Jurkat, Clone E6-1 (cell line): Measurements from ENCODE around the gene ERGIC1. TPM values are rescaled to one million over a fixed set of nuclear protein-coding genes. Genes with fewer than 3 reads are reported as not detected.
A peak's percentile ranks its signal among the peaks of the same experiment; 100 is the strongest.
"Not testable (repeated sequence)": the region's sequence is repeated elsewhere in the genome, so short reads cannot be mapped to it uniquely, and the experiment has no call there.

Source experiments
- DNase-seq: peaks from one replicate; pipeline ENCODE4 v3.0.0-alpha.2; 2011; ENCODE audit warnings: low read depth, low spot score
- H3K4me3 ChIP-seq: 2 replicates; pipeline ENCODE4 v1.5.1; 2011; ENCODE audit warnings: mild to moderate bottlenecking, low read length, control low read depth, moderate library complexity
- polyA plus RNA-seq: library from polyadenylated mRNA; unstranded; fragments of >200 nt; gene quantifications from one replicate; pipeline ENCODE4 v1.2.1, GENCODE V29; 2012; ENCODE audit warnings: missing spikeins; ENCODE audit not compliant: insufficient read length, insufficient read depth

The ERGIC1 gene, protein sequence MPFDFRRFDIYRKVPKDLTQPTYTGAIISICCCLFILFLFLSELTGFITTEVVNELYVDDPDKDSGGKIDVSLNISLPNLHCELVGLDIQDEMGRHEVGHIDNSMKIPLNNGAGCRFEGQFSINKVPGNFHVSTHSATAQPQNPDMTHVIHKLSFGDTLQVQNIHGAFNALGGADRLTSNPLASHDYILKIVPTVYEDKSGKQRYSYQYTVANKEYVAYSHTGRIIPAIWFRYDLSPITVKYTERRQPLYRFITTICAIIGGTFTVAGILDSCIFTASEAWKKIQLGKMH
- 55.2 TPM for polyA plus RNA-seq

DNA sequence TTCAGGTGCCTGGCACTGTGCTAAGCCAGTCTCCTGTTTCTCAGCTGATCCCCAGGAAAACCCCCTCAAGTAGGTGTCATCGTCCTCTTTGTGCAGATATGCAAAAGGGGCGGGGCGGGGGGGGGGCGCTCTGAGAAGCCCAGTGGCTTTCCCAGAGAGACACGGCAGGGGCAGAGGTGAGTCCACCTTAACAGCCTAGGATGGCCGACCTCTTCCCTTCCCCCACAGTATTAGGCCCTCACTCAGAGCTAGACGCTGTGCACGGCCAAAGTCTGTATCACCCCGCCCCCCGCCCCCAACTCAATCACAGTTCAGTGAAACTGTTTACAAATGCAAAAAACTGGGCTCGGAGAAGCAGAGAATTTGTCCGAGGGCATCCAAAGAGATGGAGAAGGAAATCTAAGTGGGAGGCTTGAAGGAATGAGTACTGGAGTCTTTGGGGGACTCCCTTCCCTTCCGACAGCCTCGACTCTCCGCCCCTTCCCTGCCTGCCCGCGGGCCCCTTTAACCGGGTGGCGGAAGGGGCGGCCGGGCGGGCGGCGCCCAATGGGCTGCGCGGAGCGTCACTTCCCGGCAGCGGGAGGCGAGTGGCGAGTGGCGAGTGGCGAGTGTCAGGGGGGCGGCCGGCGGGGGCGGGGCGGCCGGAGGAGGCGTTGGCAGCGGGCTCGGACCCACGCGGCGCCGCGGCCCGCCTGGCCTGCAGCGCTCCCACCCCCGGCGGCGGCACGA is at the start of gene ERGIC1:
Gene ERGIC1 (plus strand): TSS at position 566 of the 729 bp plus-strand sequence. CDS start 163 bp downstream, at position 729.
- DNase-seq = no peak
- peak within 1 kb of the TSS; percentile 91 for H3K4me3 ChIP-seq

DNA sequence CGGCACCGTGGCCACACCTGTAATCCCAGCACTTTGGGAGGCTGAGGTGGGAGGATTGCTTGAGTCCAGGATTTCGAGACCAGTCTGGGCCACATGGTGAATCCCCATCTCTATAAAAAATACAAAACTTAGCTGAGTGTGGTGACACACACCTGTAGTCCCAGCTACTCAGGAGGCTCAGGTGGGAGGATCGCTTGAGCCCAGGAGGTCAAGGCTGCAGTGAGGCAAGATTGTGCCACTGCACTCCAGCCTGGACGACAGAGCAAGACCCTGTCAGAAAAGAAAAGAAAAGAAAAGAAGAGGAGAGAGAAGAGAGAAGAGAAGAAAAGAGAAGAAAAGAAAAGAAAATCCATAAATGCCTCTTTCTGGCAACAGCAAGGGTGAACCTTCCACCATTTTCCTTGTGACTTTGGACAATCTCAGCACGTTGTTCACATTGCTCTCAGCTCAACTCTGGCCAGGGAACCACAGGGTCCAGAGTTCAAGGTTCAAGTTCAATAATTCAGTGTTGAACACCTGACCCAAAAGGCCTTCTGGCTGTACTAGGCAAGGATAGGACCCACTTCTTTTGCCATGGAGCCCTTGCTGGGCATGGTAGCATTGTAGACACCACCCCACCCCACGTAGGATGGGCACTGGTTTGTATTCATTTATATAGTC is 48.5 kb upstream of the ERGIC1 start:
- no peak overlapping the region for H3K4me3 ChIP-seq
- DNase-seq = no peak

DNA sequence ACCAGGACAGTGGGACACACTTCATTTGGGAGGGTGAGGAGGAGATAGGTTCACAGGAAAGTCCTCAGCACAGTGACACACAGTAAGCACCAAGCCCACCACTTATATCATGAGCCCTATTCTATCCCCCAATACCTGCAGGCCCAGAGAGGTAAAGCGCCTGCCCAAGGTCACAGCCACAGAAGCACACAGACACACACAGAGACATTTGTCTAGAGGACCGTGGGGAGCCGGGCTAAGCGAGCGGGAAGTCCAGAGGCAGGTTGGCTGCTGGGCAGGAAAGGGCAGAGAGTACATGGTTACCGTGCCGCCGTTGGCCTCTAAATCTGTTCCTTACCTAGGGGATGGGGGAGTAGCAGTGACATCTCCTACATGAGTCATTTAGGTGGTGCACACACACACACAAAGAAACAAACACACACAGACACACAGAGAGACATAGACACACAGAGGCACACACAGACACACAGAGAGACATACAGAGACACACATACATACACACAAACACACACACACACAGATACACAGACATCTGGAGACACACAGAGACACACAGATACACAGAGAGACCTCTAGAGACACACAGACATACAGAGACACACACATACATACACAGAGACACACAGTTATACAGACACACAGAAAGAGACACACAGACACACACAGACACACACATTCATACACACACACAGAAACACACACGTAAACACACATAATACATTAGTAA is 47.2 kb upstream of the ERGIC1 start:
- no peak for DNase-seq
- H3K4me3 ChIP-seq = no peak overlapping the region

DNA sequence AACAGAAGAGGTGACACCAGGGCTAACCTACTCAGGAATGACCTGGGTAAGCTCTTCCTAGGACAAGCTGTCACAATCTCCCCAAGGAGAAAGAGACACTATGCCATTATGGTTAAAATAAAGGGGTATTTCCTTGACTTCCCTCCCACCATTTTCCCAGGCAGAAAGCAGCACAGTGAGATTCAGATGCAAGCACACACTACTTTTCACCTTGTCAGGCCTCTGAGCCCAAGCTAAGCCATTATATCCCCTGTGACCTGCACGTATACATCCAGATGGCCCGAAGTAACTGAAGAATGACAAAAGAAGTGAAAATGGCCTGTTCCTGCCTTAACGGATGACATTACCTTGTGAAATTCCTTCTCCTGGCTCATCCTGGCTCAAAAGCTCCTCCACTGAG is 46.5 kb upstream of the ERGIC1 start:
- DNase-seq = not testable (repeated sequence)

DNA sequence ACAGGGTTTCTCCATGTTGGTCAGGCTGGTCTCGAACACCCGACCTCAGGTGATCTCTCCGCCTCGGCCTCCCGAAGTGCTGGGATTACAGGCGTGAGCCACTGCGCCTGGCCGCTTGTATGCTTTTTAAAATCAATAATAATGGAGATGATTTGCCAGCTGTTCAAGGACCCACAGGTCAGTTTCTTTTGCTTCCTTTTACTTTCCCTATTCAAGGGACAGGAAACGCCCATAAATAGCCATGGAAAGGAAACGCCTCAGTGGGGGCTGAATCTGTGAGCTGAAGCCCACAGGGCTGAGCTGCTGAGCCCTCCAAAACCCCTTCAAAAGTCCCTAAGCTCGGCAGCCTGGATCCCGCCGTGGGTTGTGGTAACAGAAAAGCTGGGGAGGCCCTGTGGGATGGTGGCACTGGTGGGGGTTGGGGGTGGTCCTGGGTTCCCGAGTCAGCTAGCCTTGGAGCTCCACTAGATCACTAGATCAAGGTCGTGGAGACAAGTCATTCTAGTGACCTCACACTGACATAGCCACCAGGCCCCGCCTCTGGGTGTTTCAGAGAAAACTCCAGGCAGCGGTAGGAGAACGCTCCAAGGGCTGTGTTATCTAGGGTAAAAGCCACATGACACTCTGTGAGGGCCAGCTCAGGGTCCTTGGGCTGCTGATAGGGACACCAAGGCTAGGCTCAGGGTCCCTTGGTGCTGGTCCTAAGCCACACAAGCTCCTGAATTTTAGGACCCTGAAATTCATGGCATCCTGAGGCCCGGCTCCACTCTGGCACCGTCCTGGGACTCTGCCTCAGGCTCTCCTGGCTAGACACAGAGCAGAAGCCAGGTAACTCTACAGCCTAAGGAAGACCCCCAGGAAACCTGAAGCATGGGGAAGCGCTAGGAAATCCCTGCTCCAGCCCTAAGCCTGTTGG is 45.0 kb upstream of the ERGIC1 start:
- DNase-seq = no peak
- H3K4me3 ChIP-seq = no peak overlapping the region

More for the DNA sequence above, 46.5 kb upstream of the ERGIC1 start:
- H3K4me3 ChIP-seq = not testable (repeated sequence)

DNA sequence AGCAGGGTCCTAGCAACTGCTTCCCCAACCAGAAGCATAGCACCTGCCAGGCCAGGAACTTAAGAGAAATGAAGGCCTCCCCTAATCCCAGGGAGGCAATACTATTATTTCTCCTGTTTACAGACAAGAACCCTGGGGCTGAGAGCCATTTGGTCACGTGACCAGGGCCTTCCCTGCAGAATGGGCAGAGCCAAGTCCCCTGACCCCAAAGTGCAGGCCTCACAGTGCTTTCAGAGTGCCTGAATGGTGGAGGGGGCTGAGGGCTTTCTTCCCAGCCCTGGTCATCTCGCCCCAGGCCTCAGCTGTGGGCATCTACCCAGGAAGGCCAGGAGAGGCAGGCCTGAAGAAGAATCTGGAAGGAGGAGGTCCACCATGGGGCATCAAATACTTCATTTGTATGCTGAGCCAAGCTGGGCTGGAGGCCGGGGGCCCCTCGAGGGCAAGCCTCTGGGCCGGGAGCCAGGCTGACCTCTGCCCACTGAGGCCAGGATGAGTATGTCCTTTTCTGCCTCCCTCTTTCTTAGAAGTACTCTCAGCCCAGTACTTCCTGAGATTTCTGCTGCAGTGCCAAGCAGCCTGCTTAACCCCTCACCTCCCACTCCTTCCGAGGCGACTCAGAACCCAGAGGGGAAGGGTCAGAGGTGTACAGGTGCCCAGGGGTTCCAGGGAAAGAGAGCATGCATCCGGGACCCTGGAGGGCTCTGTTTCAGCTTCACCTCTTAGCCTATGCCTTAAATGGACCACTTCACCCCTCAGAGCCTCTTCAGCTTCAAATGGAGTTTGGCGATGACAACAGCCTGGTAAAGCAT is 44.2 kb upstream of the ERGIC1 start:
- no peak for DNase-seq
- no peak overlapping the region for H3K4me3 ChIP-seq

DNA sequence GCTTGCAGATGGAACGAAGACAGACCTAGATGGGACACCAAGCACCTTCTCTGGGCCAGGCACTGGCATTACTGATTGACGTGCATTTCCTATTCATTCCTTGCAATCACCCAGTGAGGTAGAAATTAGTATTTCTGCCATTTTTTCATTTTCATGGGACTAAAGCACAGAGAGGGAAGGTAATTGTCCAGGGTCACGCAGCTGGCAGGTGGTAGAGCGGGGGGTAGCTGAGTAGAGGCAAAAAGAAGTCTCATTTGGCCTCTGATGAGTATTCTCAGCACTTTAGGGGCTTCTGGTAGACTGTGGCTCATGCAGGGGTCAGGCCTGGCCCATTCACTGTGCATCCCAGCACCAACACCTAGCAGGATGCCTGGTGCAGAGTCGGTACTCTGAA is 43.6 kb upstream of the ERGIC1 start:
- no peak overlapping the region for H3K4me3 ChIP-seq
- DNase-seq = no peak

DNA sequence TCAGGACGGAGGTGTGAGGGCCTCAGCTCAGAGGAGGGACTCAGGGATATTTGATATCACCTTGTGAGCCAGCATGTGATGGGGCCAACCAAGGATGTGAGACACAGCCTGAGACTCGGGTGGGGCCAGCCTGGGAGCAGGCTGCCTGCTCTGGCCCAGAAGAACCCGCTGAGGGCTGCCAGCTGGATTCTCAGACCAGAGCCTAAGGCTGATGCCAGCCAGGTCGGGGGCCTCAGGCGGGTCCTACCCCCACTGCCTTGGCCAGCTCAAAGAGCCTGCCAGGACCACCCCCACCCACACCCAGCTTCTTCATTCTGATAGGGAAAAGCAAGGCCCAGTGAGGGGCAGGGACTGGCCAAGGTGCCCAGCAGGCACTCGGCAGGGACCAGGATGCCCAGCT is 42.8 kb upstream of the ERGIC1 start:
- DNase-seq = no peak
- H3K4me3 ChIP-seq = no peak overlapping the region

DNA sequence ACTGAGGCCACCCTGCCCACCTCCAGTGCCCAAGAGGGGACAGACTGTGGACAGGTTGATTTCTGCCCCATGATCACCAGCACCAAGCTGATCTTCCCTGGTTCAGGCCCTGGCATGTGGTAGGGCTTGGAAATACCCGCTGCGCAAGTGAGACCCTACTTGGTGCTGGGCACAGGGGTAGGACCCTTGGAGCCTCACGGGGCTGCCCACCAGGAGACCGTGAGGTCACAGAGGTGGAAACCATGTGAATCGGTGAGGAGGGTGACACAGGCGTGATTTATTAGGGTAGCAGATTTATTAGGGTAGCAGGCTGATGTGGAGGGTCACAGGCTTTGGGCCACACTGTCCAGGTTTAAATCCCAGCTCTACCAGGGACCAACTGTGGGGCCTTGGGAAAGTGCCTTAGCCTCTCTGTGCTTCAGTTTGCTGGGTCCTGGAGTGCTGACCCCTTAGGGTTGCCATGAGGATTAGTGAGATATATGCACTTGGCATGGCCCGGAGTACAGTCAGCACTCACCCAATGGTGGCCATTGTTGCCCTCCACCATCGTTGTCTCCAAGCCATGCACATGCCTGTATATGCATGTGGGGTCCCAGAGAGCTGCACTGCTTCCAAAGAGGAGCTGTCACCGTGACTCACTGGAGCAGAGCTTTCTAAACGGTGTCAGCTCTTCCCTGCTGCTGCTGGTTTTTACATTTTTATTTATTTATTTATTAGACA is 42.2 kb upstream of the ERGIC1 start:
- DNase-seq = no peak
- H3K4me3 ChIP-seq = no peak overlapping the region

DNA sequence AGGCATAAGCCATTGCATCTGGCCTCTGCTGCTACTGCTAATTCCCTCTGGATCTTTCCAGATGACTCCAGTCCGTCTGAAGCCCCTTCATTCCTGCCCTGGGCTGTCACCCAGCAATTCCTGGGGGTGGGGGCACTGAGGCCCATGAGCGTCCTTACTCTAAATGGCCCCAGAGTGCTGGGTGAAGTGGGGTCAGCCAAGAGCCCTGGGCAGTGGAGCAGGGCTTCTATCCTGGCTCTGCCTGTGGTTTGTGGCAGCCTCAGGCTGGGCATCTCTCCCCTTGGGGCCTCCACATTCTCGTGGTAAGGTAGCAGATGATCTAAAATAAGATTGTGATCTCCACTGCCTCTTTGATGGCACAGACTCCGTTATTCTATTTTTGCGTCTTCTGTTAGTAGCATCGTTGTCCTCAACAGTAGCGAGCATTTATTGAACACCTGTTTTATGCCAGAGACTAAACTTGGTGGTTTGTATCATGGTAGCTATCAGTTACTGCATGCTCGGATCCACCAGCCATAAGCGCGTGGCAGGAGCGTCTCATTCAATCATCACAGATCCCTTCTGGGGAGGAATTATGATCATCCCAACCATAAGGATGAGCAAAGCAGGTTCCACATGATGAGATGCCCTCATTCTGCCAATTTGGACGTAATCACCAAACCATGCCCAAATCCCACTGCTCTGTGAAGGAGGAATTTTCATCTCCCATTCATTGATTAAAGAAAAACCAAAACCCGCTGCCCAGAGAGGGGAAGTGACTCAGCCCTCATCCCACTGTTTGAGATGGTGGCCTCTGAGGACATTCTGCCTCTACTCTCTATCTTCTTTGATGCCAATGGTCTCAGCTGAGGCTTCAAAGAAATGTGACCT is 41.1 kb upstream of the ERGIC1 start:
- peak; percentile 95 for DNase-seq
- no peak overlapping the region; the same call in 1 of the 2 replicates for H3K4me3 ChIP-seq

DNA sequence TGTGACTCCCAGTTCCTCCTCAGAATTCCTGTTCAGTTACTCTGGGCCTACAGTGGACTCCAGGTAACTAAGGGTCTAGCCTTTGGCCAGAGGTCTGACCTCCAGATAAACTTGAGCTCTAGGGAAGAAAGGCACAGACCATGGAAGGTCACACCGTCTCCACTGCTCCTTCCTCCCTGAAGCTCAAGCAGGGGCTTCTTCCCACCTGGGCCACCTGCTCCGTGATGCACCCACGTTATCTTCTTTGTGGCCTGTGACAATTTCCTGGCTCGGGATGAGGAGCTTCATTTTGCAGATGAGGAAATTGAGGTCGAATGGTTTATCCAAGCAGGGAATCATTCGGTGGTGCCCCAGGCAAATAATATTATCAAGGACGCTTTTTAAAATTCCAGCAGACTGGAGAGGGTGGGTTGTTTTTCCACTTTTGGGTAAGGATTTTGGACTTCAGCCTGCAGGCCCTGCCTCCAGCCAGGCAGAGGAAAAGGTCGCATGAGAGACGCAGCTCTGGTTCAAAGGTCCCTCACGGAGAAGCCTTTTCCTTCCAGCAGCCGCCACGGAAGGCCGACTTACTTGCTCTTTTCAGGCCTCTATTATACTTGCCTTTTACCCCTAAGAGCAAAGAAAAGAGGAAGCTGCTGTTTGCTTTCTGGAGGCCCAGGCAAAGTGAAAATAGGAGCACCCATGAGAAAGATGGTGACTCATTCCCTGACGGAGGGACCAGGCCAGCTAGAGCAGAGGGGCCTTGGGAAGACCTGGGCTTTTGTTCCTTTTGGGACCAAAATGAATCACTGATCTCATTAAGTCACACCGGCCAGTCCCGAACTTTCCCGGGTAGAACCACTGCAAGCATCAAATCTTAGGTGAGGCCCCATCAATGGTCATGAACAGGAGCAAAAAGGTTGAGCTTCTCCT is 40.2 kb upstream of the ERGIC1 start:
- DNase-seq = no peak
- no peak overlapping the region for H3K4me3 ChIP-seq

DNA sequence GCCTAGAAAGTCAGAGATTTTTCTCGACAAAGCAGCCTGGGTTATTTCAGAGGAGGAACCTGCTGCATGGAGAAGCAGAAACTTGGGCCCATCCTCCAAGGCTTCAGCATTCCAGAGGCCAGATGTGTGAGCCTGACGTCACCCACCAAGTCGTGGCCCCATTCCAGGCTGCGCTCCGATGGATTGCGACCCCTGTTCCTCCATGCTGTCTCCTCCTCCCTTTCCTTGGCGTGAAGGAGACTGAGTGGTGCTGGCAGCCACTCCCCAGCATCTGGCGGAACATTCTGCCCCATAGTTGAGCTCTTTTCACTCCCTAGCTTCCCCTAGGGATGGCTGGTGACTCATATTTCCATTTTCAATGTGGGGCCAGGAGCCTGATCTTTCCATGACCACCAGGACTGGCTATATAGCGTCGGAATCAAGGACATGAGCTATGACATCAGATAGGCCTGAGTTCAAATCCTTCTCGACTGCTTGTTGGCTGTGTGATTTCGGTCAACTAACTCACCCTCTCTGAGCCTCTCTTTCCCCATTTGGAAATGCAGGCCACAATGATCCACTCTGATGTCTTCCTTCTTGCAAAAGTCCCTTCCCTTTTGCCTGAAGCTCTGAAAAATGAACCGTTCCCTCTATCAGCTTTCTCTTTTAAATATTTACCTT is 38.6 kb upstream of the ERGIC1 start:
- DNase-seq = no peak
- H3K4me3 ChIP-seq = no peak overlapping the region

DNA sequence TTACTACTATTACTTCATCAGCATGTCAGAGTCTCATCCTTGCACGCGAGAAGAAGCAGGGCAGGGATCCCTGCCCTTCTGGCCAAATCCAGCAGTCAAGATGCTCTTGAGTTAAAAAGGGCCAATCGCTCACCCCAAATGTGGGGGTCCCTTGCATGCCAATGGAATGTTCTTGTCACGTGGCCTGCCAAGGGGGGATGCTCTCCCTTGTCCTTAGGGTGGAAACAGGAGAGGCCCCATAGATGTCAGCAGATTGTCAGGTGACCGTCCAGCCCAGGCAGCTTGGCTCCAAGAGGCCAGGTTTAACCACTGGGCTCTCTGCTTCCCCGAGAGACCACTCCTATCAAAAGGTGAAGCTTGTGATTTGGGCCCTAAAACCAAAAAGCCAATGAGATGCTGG is 37.7 kb upstream of the ERGIC1 start:
- no peak overlapping the region for H3K4me3 ChIP-seq
- no peak for DNase-seq

DNA sequence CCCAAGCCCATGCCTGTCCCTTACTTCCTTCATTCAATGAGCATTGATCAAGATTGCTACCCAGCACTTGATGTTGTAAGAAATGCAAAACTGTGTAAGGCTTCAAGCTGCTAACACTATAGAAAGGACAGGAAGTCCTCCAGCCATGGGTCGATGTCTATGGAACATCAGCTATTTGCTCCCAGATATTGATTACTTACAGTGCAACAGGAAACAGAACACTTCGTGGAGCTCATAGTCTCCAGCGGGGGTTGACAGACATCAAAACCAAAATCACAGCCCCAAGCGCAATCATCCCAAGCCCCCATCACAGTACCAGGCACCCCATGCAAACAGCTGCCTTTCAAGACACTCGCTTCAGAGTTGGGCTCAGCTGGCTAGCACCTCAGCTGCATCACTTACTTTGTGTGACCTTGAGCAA is 36.3 kb upstream of the ERGIC1 start:
- H3K4me3 ChIP-seq = no peak overlapping the region

More for the DNA sequence above, 36.3 kb upstream of the ERGIC1 start:
- DNase-seq = no peak
